GM18505 (cell line): ENCODE measurements around the gene ZNF280C.
"Not testable (repeated sequence)": the region's sequence is repeated elsewhere in the genome, so short reads cannot be mapped to it uniquely, and the experiment has no call there.

ENCODE experiments used
- ATAC-seq: cut with Tn5 transposase; IDR thresholded peaks from one replicate; pipeline ENCODE4 v1.9.1; 2021; ENCODE audit not compliant: unreplicated experiment
- POLR2A ChIP-seq: IDR thresholded peaks from 4 replicates; pipeline ENCODE4 v1.6.1; 2011; ENCODE audit warnings: borderline replicate concordance; ENCODE audit not compliant: insufficient read depth, insufficient read length; ENCODE audit errors: extremely low read depth

Gene ZNF280C

GRCh38 chrX:130285069-130285620 lies 16.4 kb upstream of the ZNF280C start:
- no peak for TF ChIP-seq POLR2A

GRCh38 chrX:130282151-130282550 lies 13.5 kb upstream of the ZNF280C start:
- no peak for TF ChIP-seq POLR2A
- no peak for ATAC-seq

More at GRCh38 chrX:130285069-130285620, 16.4 kb upstream of the ZNF280C start:
- no peak for ATAC-seq

GRCh38 chrX:130280901-130281300 lies 12.2 kb upstream of the ZNF280C start:
- no peak for ATAC-seq
- no peak for TF ChIP-seq POLR2A

- not testable (repeated sequence) for ATAC-seq
These were observed 3.6 kb upstream of the ZNF280C start for GRCh38 chrX:130272253-130272652.

- ATAC-seq, result not testable (repeated sequence)
These were observed 692 bp upstream of the ZNF280C start for GRCh38 chrX:130269391-130269790.

- ATAC-seq, result peak; percentile 6
- no peak for TF ChIP-seq POLR2A
These were observed 697 bp downstream of the ZNF280C start for GRCh38 chrX:130267956-130268448.

GRCh38 chrX:130264573-130264972 lies 4.1 kb downstream of the ZNF280C start:
- no peak for TF ChIP-seq POLR2A
- no peak for ATAC-seq

GRCh38 chrX:130263016-130263415 lies 5.7 kb downstream of the ZNF280C start:
- no peak for ATAC-seq
- TF ChIP-seq POLR2A, result no peak

- TF ChIP-seq POLR2A, result no peak
- ATAC-seq, result no peak
These were observed 6.5 kb downstream of the ZNF280C start for GRCh38 chrX:130262231-130262630.

GRCh38 chrX:130261296-130261893 lies 7.3 kb downstream of the ZNF280C start:
- ATAC-seq, result no peak
- TF ChIP-seq POLR2A, result no peak

GRCh38 chrX:130260316-130260715 lies 8.4 kb downstream of the ZNF280C start:
- no peak for TF ChIP-seq POLR2A
- no peak for ATAC-seq

GRCh38 chrX:130253916-130254315 lies 14.8 kb downstream of the ZNF280C start:
- no peak for ATAC-seq
- TF ChIP-seq POLR2A, result no peak

- TF ChIP-seq POLR2A, result no peak
- no peak for ATAC-seq
These were observed 17.0 kb downstream of the ZNF280C start for GRCh38 chrX:130251671-130252070.

- no peak for TF ChIP-seq POLR2A
- ATAC-seq, result no peak
These were observed 20.7 kb downstream of the ZNF280C start for GRCh38 chrX:130247996-130248395.

GRCh38 chrX:130246084-130246483 lies 22.6 kb downstream of the ZNF280C start:
- no peak for TF ChIP-seq POLR2A
- no peak for ATAC-seq
